Measurements from ENCODE around the gene PRDM16. TPM values are rescaled to one million over a fixed set of nuclear protein-coding genes. Genes with fewer than 3 reads are reported as not detected.

PRDM16 gene
- total RNA-seq, 1 experiment from 2014 or later: 0.17 TPM

DNA sequence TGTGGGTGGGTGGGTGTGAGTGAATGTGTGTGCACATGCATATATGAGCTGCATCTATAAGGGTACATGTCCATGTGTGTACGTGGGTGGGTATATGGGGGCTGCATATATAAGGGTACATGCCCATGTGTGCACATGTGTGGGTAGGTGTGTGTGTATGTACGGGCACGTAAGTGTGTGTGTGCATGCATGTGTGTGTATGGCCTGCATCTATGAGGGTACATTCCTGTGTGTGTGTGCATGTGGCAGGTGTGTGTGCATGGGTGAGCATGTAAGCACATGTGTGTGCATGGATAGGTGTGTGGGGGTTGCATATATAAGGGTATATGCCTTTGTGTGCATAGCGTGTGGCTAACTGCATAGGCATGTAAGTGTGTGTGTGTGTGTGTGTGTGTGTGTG, 204.4 kb downstream of the PRDM16 start:
- H3K79me2 ChIP-seq (ENCODE audit: insufficient read depth, low read length): no peaks in the 10 kb centered on the region
- Mint-ChIP-seq H3K36me3 (ENCODE audit: insufficient read depth in 1 of 3, low read depth in 3 of 3) (no peaks in the 10 kb centered on the region), H3K27me3 (ENCODE audit: low read depth) (peaks cover 2% of the 10 kb centered on the region), H3K27ac (no peak overlapping the region), H3K9me3 (peaks cover 0 to 7% of the 10 kb centered on the region in 2 experiments; a peak in 4 of 5 replicates), H3K4me3 (no peak overlapping the region; a peak in 1 of 5 replicates), H3K4me1 (peaks cover 0 to 2% of the 10 kb centered on the region in 2 experiments; a peak in 1 of 4 replicates)
- no CpG with 5 or more reads among the region's 4 CpGs for WGBS (ENCODE audit: extremely low coverage, insufficient read length, low lambda C conversion rate)
- H3K23me2 ChIP-seq (ENCODE audit: insufficient read length, low read depth, low read length, poor library complexity, severe bottlenecking): no peaks in the 10 kb centered on the region
- H2BK15ac ChIP-seq (ENCODE audit: low read depth, low read length): no peak overlapping the region
- no peak overlapping the region for H2BK120ac ChIP-seq (ENCODE audit: low read depth, low read length, poor library complexity, severe bottlenecking)
- no peak overlapping the region for H4K91ac ChIP-seq (ENCODE audit: insufficient read length, low read depth, low read length)
- H3K56ac ChIP-seq (ENCODE audit: insufficient read length, low read depth, low read length): no peak overlapping the region
- TF ChIP-seq, protein P1, sequence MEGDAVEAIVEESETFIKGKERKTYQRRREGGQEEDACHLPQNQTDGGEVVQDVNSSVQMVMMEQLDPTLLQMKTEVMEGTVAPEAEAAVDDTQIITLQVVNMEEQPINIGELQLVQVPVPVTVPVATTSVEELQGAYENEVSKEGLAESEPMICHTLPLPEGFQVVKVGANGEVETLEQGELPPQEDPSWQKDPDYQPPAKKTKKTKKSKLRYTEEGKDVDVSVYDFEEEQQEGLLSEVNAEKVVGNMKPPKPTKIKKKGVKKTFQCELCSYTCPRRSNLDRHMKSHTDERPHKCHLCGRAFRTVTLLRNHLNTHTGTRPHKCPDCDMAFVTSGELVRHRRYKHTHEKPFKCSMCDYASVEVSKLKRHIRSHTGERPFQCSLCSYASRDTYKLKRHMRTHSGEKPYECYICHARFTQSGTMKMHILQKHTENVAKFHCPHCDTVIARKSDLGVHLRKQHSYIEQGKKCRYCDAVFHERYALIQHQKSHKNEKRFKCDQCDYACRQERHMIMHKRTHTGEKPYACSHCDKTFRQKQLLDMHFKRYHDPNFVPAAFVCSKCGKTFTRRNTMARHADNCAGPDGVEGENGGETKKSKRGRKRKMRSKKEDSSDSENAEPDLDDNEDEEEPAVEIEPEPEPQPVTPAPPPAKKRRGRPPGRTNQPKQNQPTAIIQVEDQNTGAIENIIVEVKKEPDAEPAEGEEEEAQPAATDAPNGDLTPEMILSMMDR (conservative IDR thresholded peaks at IDR 0.05): no peak
- DNase-seq: no peak
- H3K27ac ChIP-seq (ENCODE audit: insufficient read length, low read depth, low read length): no peak overlapping the region
- H3K27me3 ChIP-seq (ENCODE audit: insufficient read depth, low read length): no peaks in the 10 kb centered on the region
- H2AK5ac ChIP-seq (ENCODE audit: insufficient read length, low read length): no peak overlapping the region
- no peaks in the 10 kb centered on the region for H4K20me1 ChIP-seq (ENCODE audit: control insufficient read depth, insufficient read depth, insufficient read length)
- H3K4me1 ChIP-seq (ENCODE audit: insufficient read depth, low read length): no peaks in the 10 kb centered on the region
- no peak overlapping the region for H4K5ac ChIP-seq (ENCODE audit: insufficient read length, low read depth, low read length)
- H2AFZ ChIP-seq (ENCODE audit: low read length): no peak overlapping the region
- H3K18ac ChIP-seq (ENCODE audit: insufficient read length, low read depth, low read length): no peak overlapping the region
- H3T11ph ChIP-seq (ENCODE audit: low read length): no peak overlapping the region
- H2BK12ac ChIP-seq (ENCODE audit: insufficient read length, low read depth, low read length): no peak overlapping the region
- H3K9me3 ChIP-seq (ENCODE audit: control insufficient read depth, low read depth, low read length): no peaks in the 10 kb centered on the region
- no peak overlapping the region for H3K14ac ChIP-seq (ENCODE audit: insufficient read depth, low read length)
- H2BK20ac ChIP-seq (ENCODE audit: low read depth, low read length, poor library complexity, severe bottlenecking): no peak overlapping the region
- no peak overlapping the region for H3K4ac ChIP-seq (ENCODE audit: low read depth, low read length)
- no peak overlapping the region for H3K23ac ChIP-seq (ENCODE audit: insufficient read length, low read depth, low read length)
- H3K9ac ChIP-seq (ENCODE audit: extremely low read depth, insufficient read length, low read length): no peak overlapping the region
- no peak overlapping the region for H2BK5ac ChIP-seq (ENCODE audit: insufficient read length, low read length)
- no peaks in the 10 kb centered on the region for H3K79me1 ChIP-seq (ENCODE audit: insufficient read depth, low read depth, low read length, poor library complexity, severe bottlenecking)
- no peak overlapping the region for H4K8ac ChIP-seq (replicated peaks; ENCODE audit: insufficient read length, low read depth, low read length)
- H3K4me2 ChIP-seq (ENCODE audit: insufficient read depth, insufficient read length, low read length): no peak overlapping the region

Data from H9 (cell line).